Neural crest cell (in vitro differentiated cells): ENCODE results near the gene EGLN3. TPM values are rescaled to one million over a fixed set of nuclear protein-coding genes. Genes with fewer than 3 reads are reported as not detected.
A peak's percentile ranks its signal among the peaks of the same experiment; 100 is the strongest.
"Not testable (repeated sequence)": the region's sequence is repeated elsewhere in the genome, so short reads cannot be mapped to it uniquely, and the experiment has no call there.

Source experiments
- DNase-seq: peaks from one replicate; pipeline ENCODE4 v3.0.0; 2021; ENCODE audit warnings: low read depth, mixed read lengths, low spot score
- H3K27ac Mint-ChIP-seq: one replicate; pipeline ENCODE4 v1.8.0; 2021; ENCODE audit warnings: mild to moderate bottlenecking, mixed read lengths; ENCODE audit not compliant: unreplicated experiment
- H3K27me3 Mint-ChIP-seq: 2 replicates; pipeline ENCODE4 v1.8.0; 2021; ENCODE audit warnings: low read depth, mild to moderate bottlenecking, mixed read lengths
- H3K36me3 Mint-ChIP-seq: 2 replicates; pipeline ENCODE4 v1.8.0; 2021; ENCODE audit warnings: low read depth, mild to moderate bottlenecking, mixed read lengths
- H3K4me1 Mint-ChIP-seq: 2 replicates; pipeline ENCODE4 v1.8.0; 2021; ENCODE audit warnings: mixed read lengths
- H3K4me3 Mint-ChIP-seq: one replicate; pipeline ENCODE4 v1.8.0; 2021; ENCODE audit warnings: mild to moderate bottlenecking, mixed read lengths
- H3K9me3 Mint-ChIP-seq: 2 replicates; pipeline ENCODE4 v1.8.0; 2021; ENCODE audit warnings: mixed read lengths
- CTCF ChIP-seq: fragments of 200-600 bp; sonication (generic); conservative IDR thresholded peaks from 2 replicates; pipeline ENCODE4 v1.5.0; 2021; ENCODE audit warnings: antibody characterized with exemption, mild to moderate bottlenecking
- total RNA-seq: library from RNA; stranded (reverse); gene quantifications from 2 replicates; pipeline ENCODE4 v1.2.1, GENCODE V29; 2021

Gene EGLN3
- total RNA-seq, 1 donor from 2014 or later, result 0.89 TPM

GRCh38 chr14:33985242-33985641, 34.4 kb upstream of the EGLN3 start:
- Mint-ChIP-seq H3K36me3 (peaks cover 4% of the 10 kb centered on the region), H3K27me3 (no peaks in the 10 kb centered on the region), H3K4me1 (no peaks in the 10 kb centered on the region), H3K9me3 (peaks cover 2% of the 10 kb centered on the region), H3K4me3 (no peak overlapping the region), H3K27ac (no peak overlapping the region)
- TF ChIP-seq CTCF, result no peak
- no peak for DNase-seq

GRCh38 chr14:33979613-33980276, 28.9 kb upstream of the EGLN3 start:
- Mint-ChIP-seq H3K27me3 (no peaks in the 10 kb centered on the region), H3K4me3 (no peak overlapping the region), H3K9me3 (peaks cover 2% of the 10 kb centered on the region), H3K27ac (peak overlapping the region; percentile 84), H3K4me1 (peaks cover 8% of the 10 kb centered on the region), H3K36me3 (no peaks in the 10 kb centered on the region)
- no peak for DNase-seq
- TF ChIP-seq CTCF, result no peak

GRCh38 chr14:33978892-33979612, 28.2 kb upstream of the EGLN3 start:
- peaks cover 2% of the 10 kb centered on the region for H3K9me3 Mint-ChIP-seq
- no peak for TF ChIP-seq CTCF
- DNase-seq, result no peak
- H3K36me3 Mint-ChIP-seq, result no peaks in the 10 kb centered on the region
- H3K27ac Mint-ChIP-seq, result no peak overlapping the region
- no peak overlapping the region for H3K4me3 Mint-ChIP-seq
- H3K27me3 Mint-ChIP-seq, result no peaks in the 10 kb centered on the region
- H3K4me1 Mint-ChIP-seq, result peaks cover 8% of the 10 kb centered on the region

GRCh38 chr14:33972583-33973081, 21.8 kb upstream of the EGLN3 start:
- H3K9me3 Mint-ChIP-seq, result peaks cover 15% of the 10 kb centered on the region
- no peaks in the 10 kb centered on the region for H3K4me1 Mint-ChIP-seq
- H3K4me3 Mint-ChIP-seq, result no peak overlapping the region
- TF ChIP-seq CTCF, result no peak
- no peak overlapping the region for H3K27ac Mint-ChIP-seq
- no peaks in the 10 kb centered on the region for H3K27me3 Mint-ChIP-seq
- peaks cover 3% of the 10 kb centered on the region for H3K36me3 Mint-ChIP-seq
- DNase-seq, result no peak

GRCh38 chr14:33969846-33970245, 19.0 kb upstream of the EGLN3 start:
- H3K9me3 Mint-ChIP-seq, result peaks cover 15% of the 10 kb centered on the region
- H3K4me1 Mint-ChIP-seq, H3K27me3 Mint-ChIP-seq, DNase-seq, H3K36me3 Mint-ChIP-seq, H3K27ac Mint-ChIP-seq, H3K4me3 Mint-ChIP-seq: not testable (repeated sequence)

GRCh38 chr14:33968722-33969121, 17.8 kb upstream of the EGLN3 start:
- DNase-seq, result no peak
- no peak overlapping the region for H3K4me3 Mint-ChIP-seq
- no peaks in the 10 kb centered on the region for H3K27me3 Mint-ChIP-seq
- peak overlapping the region; percentile 44 for H3K27ac Mint-ChIP-seq
- no peak for TF ChIP-seq CTCF
- peaks cover 9% of the 10 kb centered on the region for H3K4me1 Mint-ChIP-seq
- peaks cover 3% of the 10 kb centered on the region for H3K36me3 Mint-ChIP-seq
- H3K9me3 Mint-ChIP-seq, result peaks cover 15% of the 10 kb centered on the region
